ENCODE data around the gene SLC36A1.
"Not testable (repeated sequence)": the region's sequence is repeated elsewhere in the genome, so short reads cannot be mapped to it uniquely, and the experiment has no call there.

Gene SLC36A1

GRCh38 chr5:151447174-151448037, at the start of gene SLC36A1:
Gene SLC36A1, plus strand, starts transcription at chr5:151447603. Its CDS starts 11,190 bp downstream, at chr5:151458793.
- ATAC-seq, result peak; percentile 94
- no peaks in the 10 kb centered on the region for H3K9me3 Mint-ChIP-seq

DNA sequence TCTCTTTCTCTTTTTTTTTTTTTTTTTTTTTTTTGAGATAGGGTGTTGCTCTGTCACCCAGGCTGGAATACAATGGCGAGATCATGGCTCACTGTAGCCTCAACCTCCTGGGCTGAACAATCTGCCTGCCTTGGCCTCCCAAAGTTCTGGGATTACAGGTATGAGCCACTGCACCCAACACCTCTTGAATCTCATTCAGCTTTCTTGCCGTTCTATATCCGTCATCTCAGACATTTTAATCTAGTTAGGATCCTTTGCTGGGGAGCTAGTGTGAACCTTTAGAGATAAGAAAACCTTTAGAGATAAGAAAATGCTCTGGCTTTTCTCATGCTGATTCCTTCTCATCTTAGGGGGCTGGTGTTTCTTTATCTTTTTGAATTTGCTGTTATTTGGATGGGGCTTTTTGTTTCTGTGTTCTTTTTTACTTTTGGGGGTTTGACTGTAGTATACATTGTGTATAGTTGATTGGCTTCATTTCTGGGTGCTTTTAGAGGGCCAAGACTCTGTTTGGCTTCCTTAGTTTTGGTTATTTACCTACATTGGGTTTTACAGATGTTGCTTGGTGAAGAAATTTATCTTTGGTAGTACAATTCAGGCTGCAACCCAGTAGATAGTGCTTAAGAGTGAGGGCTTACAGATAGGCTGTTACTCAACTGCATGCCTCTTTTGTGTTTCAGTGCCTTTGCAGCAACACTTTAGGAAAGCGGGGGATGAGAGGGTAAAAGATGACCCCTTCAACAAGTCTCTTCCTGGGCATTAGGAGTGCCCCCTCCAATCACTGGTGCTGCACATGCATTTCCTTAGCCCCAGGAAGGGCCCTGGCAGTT, 41.9 kb upstream of the SLC36A1 start:
- Mint-ChIP-seq H3K27me3 (peaks cover 29% of the 10 kb centered on the region), H3K27ac (no peak overlapping the region), H3K36me3 (ENCODE audit: low read depth) (no peaks in the 10 kb centered on the region), H3K9me3 (no peaks in the 10 kb centered on the region), H3K4me1 (no peaks in the 10 kb centered on the region), H3K4me3 (no peak overlapping the region)
- ATAC-seq (no peak), DNase-seq (no peak)

More at GRCh38 chr5:151447174-151448037, at the start of gene SLC36A1:
- peak within 1 kb of the TSS; percentile 96 for H3K4me3 Mint-ChIP-seq
- peaks cover 24% of the 10 kb centered on the region for H3K4me1 Mint-ChIP-seq
- peak; percentile 98 for DNase-seq
- peaks cover 13% of the 10 kb centered on the region for H3K27me3 Mint-ChIP-seq
- peak within 1 kb of the TSS; percentile 89 for H3K27ac Mint-ChIP-seq
- H3K36me3 Mint-ChIP-seq (ENCODE audit: low read depth), result peaks cover 3% of the 10 kb centered on the region

- no peak overlapping the region for H3K4me3 Mint-ChIP-seq
These were observed 41.0 kb upstream of the SLC36A1 start for GRCh38 chr5:151406322-151406947.

DNA sequence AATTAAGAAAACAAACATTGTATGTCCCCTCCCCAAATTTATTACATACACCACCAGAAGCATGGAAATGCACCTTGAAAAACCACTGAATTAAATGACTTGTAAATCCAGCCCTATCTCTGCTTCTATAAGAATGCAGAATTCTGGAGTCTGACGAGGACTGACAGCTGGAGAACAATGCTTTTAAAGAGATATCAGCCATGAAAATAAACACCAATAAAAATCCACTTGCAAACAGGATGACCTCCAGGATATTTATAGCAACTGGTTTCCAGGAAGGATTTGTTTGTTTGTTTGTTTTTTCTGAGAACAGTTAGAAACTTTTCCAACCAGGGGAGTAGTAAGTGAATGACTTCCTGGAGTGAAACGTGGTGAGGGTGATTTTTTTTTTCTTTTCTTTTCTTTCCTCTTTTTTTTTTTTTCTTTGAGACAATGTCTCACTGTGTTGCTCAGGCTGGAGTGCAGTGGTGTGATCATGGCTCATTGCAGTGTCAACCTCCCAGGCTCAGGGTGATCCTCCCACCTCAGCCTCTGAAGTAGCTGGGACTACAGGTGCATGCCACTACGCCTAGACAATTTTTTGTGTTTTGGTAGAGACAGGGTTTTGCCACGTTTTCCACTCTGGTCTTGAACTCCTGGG, 38.7 kb upstream of the SLC36A1 start:
- H3K27me3 Mint-ChIP-seq, result peaks cover 19% of the 10 kb centered on the region

More at GRCh38 chr5:151406322-151406947, 41.0 kb upstream of the SLC36A1 start:
- DNase-seq (no peak), ATAC-seq (no peak)
- H3K9me3 Mint-ChIP-seq, result no peaks in the 10 kb centered on the region
- no peaks in the 10 kb centered on the region for H3K36me3 Mint-ChIP-seq (ENCODE audit: low read depth)
- H3K4me1 Mint-ChIP-seq, result no peaks in the 10 kb centered on the region
- H3K27ac Mint-ChIP-seq, result no peak overlapping the region
- H3K27me3 Mint-ChIP-seq, result peaks cover 29% of the 10 kb centered on the region

DNA sequence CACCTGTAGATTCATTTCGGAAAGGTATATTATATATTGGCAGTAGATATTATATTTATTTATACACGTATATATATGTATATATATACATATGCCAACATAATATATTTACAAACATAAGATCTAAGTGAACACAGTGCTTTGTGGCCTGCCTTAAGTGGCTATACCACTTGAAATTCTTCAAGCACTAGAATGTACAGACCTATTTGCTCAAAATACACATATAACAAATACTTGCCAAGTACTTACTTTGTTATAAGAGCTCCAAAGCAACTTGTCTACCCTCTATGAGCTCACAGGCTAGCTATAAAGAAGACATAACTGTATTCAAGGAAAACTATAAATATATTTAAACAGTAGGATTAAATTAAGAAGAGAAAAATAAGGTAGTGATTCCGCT, 33.6 kb upstream of the SLC36A1 start:
- H3K27ac Mint-ChIP-seq, result no peak overlapping the region
- H3K36me3 Mint-ChIP-seq (ENCODE audit: low read depth), result peaks cover 3% of the 10 kb centered on the region
- H3K27me3 Mint-ChIP-seq, result peaks cover 14% of the 10 kb centered on the region
- ATAC-seq, result no peak
- H3K9me3 Mint-ChIP-seq, result peaks cover 14% of the 10 kb centered on the region
- H3K4me3 Mint-ChIP-seq, result no peak overlapping the region
- no peak for DNase-seq
- H3K4me1 Mint-ChIP-seq, result no peaks in the 10 kb centered on the region

More for the DNA sequence above, 38.7 kb upstream of the SLC36A1 start:
- no peak overlapping the region for H3K4me3 Mint-ChIP-seq
- no peaks in the 10 kb centered on the region for H3K9me3 Mint-ChIP-seq
- no peak for DNase-seq
- H3K4me1 Mint-ChIP-seq, result no peaks in the 10 kb centered on the region
- no peak for ATAC-seq
- no peak overlapping the region for H3K27ac Mint-ChIP-seq
- H3K36me3 Mint-ChIP-seq (ENCODE audit: low read depth), result no peaks in the 10 kb centered on the region

DNA sequence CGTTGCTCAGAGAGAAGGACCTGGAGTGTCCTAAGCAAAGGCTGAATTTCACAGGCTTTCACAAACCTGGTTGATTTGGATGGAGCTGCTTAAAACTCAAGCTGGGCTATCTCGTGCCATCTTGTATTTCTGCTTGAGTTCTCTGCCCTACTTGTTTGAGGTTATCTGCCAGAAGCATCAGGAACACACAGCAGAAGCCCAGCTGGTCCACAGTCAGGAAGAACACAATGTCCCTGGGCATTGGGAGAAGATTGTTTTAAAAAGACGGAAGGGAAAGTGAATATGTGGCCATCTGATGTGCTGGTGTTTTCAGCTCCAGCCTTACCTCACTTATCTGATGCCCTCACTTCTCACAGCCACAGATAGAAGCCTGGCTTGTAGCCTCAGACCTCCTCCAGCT, 32.9 kb upstream of the SLC36A1 start:
- DNase-seq (no peak), ATAC-seq (no peak)
- Mint-ChIP-seq H3K9me3 (peaks cover 14% of the 10 kb centered on the region), H3K4me3 (no peak overlapping the region), H3K27ac (no peak overlapping the region), H3K4me1 (no peaks in the 10 kb centered on the region), H3K27me3 (peaks cover 14% of the 10 kb centered on the region), H3K36me3 (ENCODE audit: low read depth) (peaks cover 3% of the 10 kb centered on the region)

GRCh38 chr5:151417712-151418111, 29.7 kb upstream of the SLC36A1 start:
- peaks cover 14% of the 10 kb centered on the region for H3K9me3 Mint-ChIP-seq
- peaks cover 9% of the 10 kb centered on the region for H3K27me3 Mint-ChIP-seq
- no peak overlapping the region for H3K4me3 Mint-ChIP-seq
- no peak for ATAC-seq
- peaks cover 3% of the 10 kb centered on the region for H3K36me3 Mint-ChIP-seq (ENCODE audit: low read depth)
- H3K27ac Mint-ChIP-seq, result no peak overlapping the region
- no peak for DNase-seq
- H3K4me1 Mint-ChIP-seq, result no peaks in the 10 kb centered on the region

GRCh38 chr5:151420127-151420526, 27.3 kb upstream of the SLC36A1 start:
- Mint-ChIP-seq H3K9me3 (peaks cover 14% of the 10 kb centered on the region), H3K4me3 (no peak overlapping the region), H3K4me1 (no peaks in the 10 kb centered on the region), H3K36me3 (ENCODE audit: low read depth) (peaks cover 3% of the 10 kb centered on the region), H3K27ac (no peak overlapping the region), H3K27me3 (peaks cover 14% of the 10 kb centered on the region)
- no peak for DNase-seq
- ATAC-seq, result no peak

DNA sequence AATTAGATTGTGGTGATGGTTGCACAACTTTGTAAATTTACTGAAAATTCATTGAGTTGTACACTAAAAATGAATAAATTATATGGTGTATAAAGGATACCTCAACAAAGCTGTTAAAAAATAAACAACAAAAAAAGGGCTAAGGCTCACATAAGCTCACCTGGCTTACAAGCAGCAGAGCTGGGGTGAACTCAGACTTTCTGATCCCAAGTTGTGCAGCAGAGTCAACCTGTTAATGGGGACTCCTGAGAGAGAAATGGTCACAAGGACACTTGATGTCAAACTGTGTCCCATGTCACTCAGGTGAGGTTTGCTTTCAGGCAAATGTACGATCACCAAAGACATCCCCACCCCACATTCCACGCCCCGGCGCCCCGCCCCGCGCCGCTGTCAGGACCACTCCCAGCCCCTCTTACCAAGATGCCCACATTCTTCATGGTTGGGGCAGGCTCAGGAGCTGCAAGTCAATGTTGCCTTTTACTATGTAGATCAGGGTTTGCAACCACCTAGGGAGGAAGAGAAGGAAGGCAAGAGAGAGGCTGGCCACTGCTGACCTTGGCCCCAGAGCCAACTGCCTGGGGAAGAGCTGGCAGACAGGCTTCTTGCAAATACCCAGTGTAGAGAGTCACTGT, 22.4 kb upstream of the SLC36A1 start:
- Mint-ChIP-seq H3K36me3 (ENCODE audit: low read depth) (no peaks in the 10 kb centered on the region), H3K9me3 (no peaks in the 10 kb centered on the region), H3K4me3 (no peak overlapping the region), H3K4me1 (peaks cover 6% of the 10 kb centered on the region), H3K27me3 (peaks cover 12% of the 10 kb centered on the region), H3K27ac (no peak overlapping the region)
- ATAC-seq, result no peak
- no peak for DNase-seq

- not testable (repeated sequence) for H3K4me3 Mint-ChIP-seq; H3K4me1 Mint-ChIP-seq; DNase-seq; H3K36me3 Mint-ChIP-seq (ENCODE audit: low read depth); ATAC-seq; H3K9me3 Mint-ChIP-seq; H3K27ac Mint-ChIP-seq
- H3K27me3 Mint-ChIP-seq, result peaks cover 14% of the 10 kb centered on the region
These were observed 21.1 kb upstream of the SLC36A1 start for GRCh38 chr5:151426347-151426746.

- no peaks in the 10 kb centered on the region for H3K36me3 Mint-ChIP-seq (ENCODE audit: low read depth)
- H3K27ac Mint-ChIP-seq, result no peak overlapping the region
- peaks cover 12% of the 10 kb centered on the region for H3K27me3 Mint-ChIP-seq
- ATAC-seq, result peak; percentile 63
- H3K4me1 Mint-ChIP-seq, result peaks cover 6% of the 10 kb centered on the region
- peak; percentile 7 for DNase-seq
- H3K9me3 Mint-ChIP-seq, result no peaks in the 10 kb centered on the region
- no peak overlapping the region for H3K4me3 Mint-ChIP-seq
These were observed 20.1 kb upstream of the SLC36A1 start for GRCh38 chr5:151427258-151427657.

DNA sequence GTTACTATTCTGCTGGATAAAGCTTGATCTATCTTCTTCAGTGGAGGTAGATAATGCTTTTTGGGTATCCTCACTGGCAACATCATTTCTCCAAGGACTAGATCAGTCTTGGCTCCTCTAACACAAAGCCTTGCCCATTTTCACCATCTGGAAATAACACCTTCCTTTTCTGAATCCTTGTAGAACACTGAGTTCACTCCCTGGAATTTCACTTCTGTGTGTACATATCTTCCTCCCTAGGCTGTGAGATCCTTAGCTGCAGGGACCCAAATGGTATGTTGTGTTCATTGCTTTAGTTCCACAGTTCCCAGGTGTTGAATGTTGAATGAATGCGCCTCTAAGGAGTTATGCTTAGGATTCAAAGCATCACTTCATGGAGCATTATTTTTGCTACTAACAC, 16.7 kb upstream of the SLC36A1 start:
- H3K27ac Mint-ChIP-seq, result no peak overlapping the region
- H3K4me3 Mint-ChIP-seq, result no peak overlapping the region
- no peaks in the 10 kb centered on the region for H3K36me3 Mint-ChIP-seq (ENCODE audit: low read depth)
- H3K27me3 Mint-ChIP-seq, result peaks cover 10% of the 10 kb centered on the region
- DNase-seq, result no peak
- H3K4me1 Mint-ChIP-seq, result peaks cover 6% of the 10 kb centered on the region
- H3K9me3 Mint-ChIP-seq, result no peaks in the 10 kb centered on the region
- ATAC-seq, result no peak

- Mint-ChIP-seq H3K4me1 (peaks cover 5% of the 10 kb centered on the region), H3K27me3 (peaks cover 10% of the 10 kb centered on the region), H3K4me3 (no peak overlapping the region), H3K36me3 (ENCODE audit: low read depth) (no peaks in the 10 kb centered on the region), H3K27ac (no peak overlapping the region), H3K9me3 (no peaks in the 10 kb centered on the region)
- no peak for ATAC-seq
- DNase-seq, result no peak
These were observed 15.7 kb upstream of the SLC36A1 start for GRCh38 chr5:151431666-151432065.

- no peak for ATAC-seq
- no peaks in the 10 kb centered on the region for H3K4me1 Mint-ChIP-seq
- H3K36me3 Mint-ChIP-seq (ENCODE audit: low read depth), result no peaks in the 10 kb centered on the region
- H3K9me3 Mint-ChIP-seq, result no peaks in the 10 kb centered on the region
- no peak overlapping the region for H3K4me3 Mint-ChIP-seq
- peaks cover 10% of the 10 kb centered on the region for H3K27me3 Mint-ChIP-seq
- H3K27ac Mint-ChIP-seq, result no peak overlapping the region
- DNase-seq, result no peak
These were observed 15.2 kb upstream of the SLC36A1 start for GRCh38 chr5:151432210-151432609.
